Effector memory CD4-positive, alpha-beta T cell (primary cell): ENCODE results near the gene CD3D.

ENCODE experiments used
- DNase-seq, 3 donors: peaks; one replicate each; pipeline ENCODE4 v3.0.0-alpha.2; 2020
- H3K27ac ChIP-seq: 2 replicates; pipeline ENCODE4 v1.7.0; 2013; ENCODE audit warnings: mild to moderate bottlenecking, low read length, moderate library complexity; ENCODE audit not compliant: insufficient read depth, poor library complexity, severe bottlenecking
- H3K27me3 ChIP-seq: replicated peaks from 2 replicates; pipeline ENCODE4 v1.7.0; 2013; ENCODE audit warnings: mild to moderate bottlenecking, low read length; ENCODE audit not compliant: insufficient read depth, control insufficient read depth, poor library complexity, severe bottlenecking
- H3K36me3 ChIP-seq: 2 replicates; pipeline ENCODE4 v1.7.0; 2013; ENCODE audit warnings: mild to moderate bottlenecking, low read length, moderate library complexity; ENCODE audit not compliant: control insufficient read depth, insufficient read depth
- H3K4me1 ChIP-seq: 2 replicates; pipeline ENCODE4 v1.7.0; 2013; ENCODE audit warnings: low read length, mild to moderate bottlenecking; ENCODE audit not compliant: control insufficient read depth, insufficient read depth, poor library complexity, severe bottlenecking
- H3K4me3 ChIP-seq: 2 replicates; pipeline ENCODE4 v1.7.0; 2013; ENCODE audit warnings: low read length, low read depth, mild to moderate bottlenecking; ENCODE audit not compliant: insufficient read depth, poor library complexity, severe bottlenecking
- H3K9me3 ChIP-seq: 2 replicates; pipeline ENCODE4 v1.7.0; 2013; ENCODE audit warnings: mild to moderate bottlenecking, low read length, moderate library complexity; ENCODE audit not compliant: control insufficient read depth

The CD3D gene

DNA sequence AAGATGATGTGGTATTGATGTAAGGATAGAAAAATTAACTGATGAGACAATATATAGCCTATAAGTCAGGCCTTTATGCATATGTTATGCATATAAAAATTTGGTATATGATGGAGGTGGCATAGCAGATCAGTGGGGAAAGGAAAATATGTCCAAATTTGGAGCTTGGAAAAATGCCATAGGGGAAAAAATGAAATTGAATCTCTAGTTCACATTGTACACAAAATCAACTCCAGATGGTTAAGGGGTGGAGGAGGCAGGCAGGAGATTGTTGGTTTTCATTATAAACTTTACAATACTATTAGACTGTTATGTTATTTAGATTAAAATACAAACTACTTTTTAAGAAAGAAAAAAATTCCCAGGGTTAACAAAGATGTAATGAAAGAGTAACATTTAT, 53.1 kb downstream of the CD3D start:
- Histone ChIP-seq H3K27ac (no peak overlapping the region), H3K27me3 (no peaks in the 10 kb centered on the region), H3K4me3 (no peak overlapping the region), H3K9me3 (no peaks in the 10 kb centered on the region), H3K36me3 (no peaks in the 10 kb centered on the region), H3K4me1 (no peaks in the 10 kb centered on the region)
- DNase-seq: no peak
